Osteoblast (primary cell): ENCODE measurements around the gene PDPR. TPM values are rescaled to one million over a fixed set of nuclear protein-coding genes. Genes with fewer than 3 reads are reported as not detected.

Experiments
- DNase-seq: peaks from one replicate; pipeline ENCODE4 v3.0.0; 2011; ENCODE audit warnings: low spot score, mixed read lengths; ENCODE audit not compliant: insufficient read length; ENCODE audit errors: missing footprints
- H2AFZ ChIP-seq: 2 replicates; pipeline ENCODE4 v1.6.0; 2011; ENCODE audit warnings: mild to moderate bottlenecking, low read length
- H3K27ac ChIP-seq: 2 replicates; pipeline ENCODE4 v1.5.1; 2011; ENCODE audit warnings: mild to moderate bottlenecking, low read depth, low read length, moderate library complexity
- H3K27me3 ChIP-seq: 2 replicates; pipeline ENCODE4 v1.6.0; 2012; ENCODE audit warnings: mild to moderate bottlenecking, control low read depth, inconsistent platforms, low read length, moderate library complexity; ENCODE audit not compliant: insufficient read depth
- H3K36me3 ChIP-seq: 2 replicates; pipeline ENCODE4 v1.5.1; 2011; ENCODE audit warnings: mild to moderate bottlenecking, low read length, control low read depth, moderate library complexity; ENCODE audit not compliant: insufficient read depth
- H3K4me1 ChIP-seq: 2 replicates; pipeline ENCODE4 v1.5.1; 2011; ENCODE audit warnings: mild to moderate bottlenecking, low read length, control low read depth, moderate library complexity; ENCODE audit not compliant: insufficient read depth
- H3K4me2 ChIP-seq: 2 replicates; pipeline ENCODE4 v1.6.0; 2011; ENCODE audit warnings: mild to moderate bottlenecking, low read length; ENCODE audit not compliant: insufficient read depth
- H3K4me3 ChIP-seq: fragments of 200-600 bp; sonication (generic); 3 replicates; pipeline ENCODE4 v1.5.1; 2012; ENCODE audit warnings: mild to moderate bottlenecking, low read length, inconsistent platforms; ENCODE audit not compliant: insufficient read depth
- H3K79me2 ChIP-seq: 2 replicates; pipeline ENCODE4 v1.6.0; 2012; ENCODE audit warnings: mild to moderate bottlenecking, low read length, control low read depth, inconsistent platforms; ENCODE audit not compliant: insufficient read depth
- H3K9me3 ChIP-seq: 2 replicates; pipeline ENCODE4 v1.5.1; 2011; ENCODE audit warnings: low read depth, low read length, control low read depth
- H4K20me1 ChIP-seq: 2 replicates; pipeline ENCODE4 v1.6.0; 2012; ENCODE audit warnings: mild to moderate bottlenecking, low read length, control low read depth; ENCODE audit not compliant: insufficient read depth
- total RNA-seq: library from RNA; depleted of rRNA; stranded (reverse); fragments of >200 nt; gene quantifications from 2 replicates; pipeline ENCODE4 v1.2.3, GENCODE V29; 2012
- TF ChIP-seq, protein P1 (sequence below): IDR thresholded peaks from 2 replicates; pipeline ENCODE4 v1.5.1; 2011; ENCODE audit warnings: mild to moderate bottlenecking, low read depth, low read length, moderate library complexity; ENCODE audit errors: extremely low read depth

Gene PDPR
- total RNA-seq, 1 donor: 23.2 TPM

DNA sequence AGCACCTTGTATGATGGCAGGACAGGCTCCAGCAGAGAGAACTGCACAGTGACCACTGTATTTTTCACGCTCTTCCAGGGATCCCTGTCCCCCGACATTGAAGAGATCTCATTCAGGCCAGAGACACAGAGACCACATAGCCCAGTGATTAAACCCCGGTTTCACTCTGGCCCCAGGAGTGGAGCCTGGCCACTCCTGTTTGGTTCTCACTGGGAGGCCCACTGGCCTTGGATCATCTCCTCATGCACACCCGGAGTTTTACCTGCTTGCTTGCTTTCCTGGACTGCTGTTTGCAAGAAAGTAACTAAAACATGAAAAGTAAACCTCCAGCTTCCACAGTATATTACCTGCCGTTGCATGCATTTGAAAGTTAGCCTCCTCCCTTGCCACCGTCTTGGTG, 46.3 kb downstream of the PDPR start:
- Histone ChIP-seq H3K4me2 (no peak overlapping the region), H3K27ac (no peak overlapping the region), H3K36me3 (peaks cover 36% of the 10 kb centered on the region), H4K20me1 (peaks cover 2% of the 10 kb centered on the region), H3K27me3 (no peaks in the 10 kb centered on the region), H3K79me2 (no peaks in the 10 kb centered on the region), H3K9me3 (no peaks in the 10 kb centered on the region), H2AFZ (no peak overlapping the region), H3K4me1 (peaks cover 8% of the 10 kb centered on the region), H3K4me3 (no peak overlapping the region)
- peak; percentile 41 for DNase-seq
- TF ChIP-seq, protein P1, sequence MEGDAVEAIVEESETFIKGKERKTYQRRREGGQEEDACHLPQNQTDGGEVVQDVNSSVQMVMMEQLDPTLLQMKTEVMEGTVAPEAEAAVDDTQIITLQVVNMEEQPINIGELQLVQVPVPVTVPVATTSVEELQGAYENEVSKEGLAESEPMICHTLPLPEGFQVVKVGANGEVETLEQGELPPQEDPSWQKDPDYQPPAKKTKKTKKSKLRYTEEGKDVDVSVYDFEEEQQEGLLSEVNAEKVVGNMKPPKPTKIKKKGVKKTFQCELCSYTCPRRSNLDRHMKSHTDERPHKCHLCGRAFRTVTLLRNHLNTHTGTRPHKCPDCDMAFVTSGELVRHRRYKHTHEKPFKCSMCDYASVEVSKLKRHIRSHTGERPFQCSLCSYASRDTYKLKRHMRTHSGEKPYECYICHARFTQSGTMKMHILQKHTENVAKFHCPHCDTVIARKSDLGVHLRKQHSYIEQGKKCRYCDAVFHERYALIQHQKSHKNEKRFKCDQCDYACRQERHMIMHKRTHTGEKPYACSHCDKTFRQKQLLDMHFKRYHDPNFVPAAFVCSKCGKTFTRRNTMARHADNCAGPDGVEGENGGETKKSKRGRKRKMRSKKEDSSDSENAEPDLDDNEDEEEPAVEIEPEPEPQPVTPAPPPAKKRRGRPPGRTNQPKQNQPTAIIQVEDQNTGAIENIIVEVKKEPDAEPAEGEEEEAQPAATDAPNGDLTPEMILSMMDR: no peak

DNA sequence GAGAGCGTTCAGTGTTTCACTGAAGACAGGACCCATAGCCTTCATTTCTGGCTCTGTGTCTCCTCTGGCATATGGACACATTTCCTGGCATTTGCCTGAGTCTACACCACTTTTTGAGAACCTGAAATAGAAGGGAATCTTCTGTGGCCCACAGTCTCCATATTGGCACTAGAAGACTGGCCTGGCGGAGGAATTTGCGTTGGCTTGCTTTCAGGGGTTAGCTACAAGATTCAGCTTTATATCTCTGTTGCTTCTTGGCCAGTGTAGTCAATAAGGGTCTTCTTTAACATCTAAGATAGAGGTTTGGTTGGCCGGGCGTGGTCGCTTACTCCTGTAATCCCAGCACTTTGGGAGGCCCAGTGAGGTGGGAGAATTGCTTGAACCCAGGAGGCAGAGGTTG, 46.7 kb downstream of the PDPR start:
- Histone ChIP-seq H3K36me3 (peaks cover 36% of the 10 kb centered on the region), H2AFZ (no peak overlapping the region), H3K4me1 (peaks cover 8% of the 10 kb centered on the region), H3K27me3 (no peaks in the 10 kb centered on the region), H3K9me3 (no peaks in the 10 kb centered on the region), H3K4me2 (no peak overlapping the region), H3K27ac (no peak overlapping the region), H3K79me2 (no peaks in the 10 kb centered on the region), H4K20me1 (peaks cover 2% of the 10 kb centered on the region), H3K4me3 (no peak overlapping the region)
- DNase-seq: peak; percentile 66
- TF ChIP-seq, protein P1: no peak

DNA sequence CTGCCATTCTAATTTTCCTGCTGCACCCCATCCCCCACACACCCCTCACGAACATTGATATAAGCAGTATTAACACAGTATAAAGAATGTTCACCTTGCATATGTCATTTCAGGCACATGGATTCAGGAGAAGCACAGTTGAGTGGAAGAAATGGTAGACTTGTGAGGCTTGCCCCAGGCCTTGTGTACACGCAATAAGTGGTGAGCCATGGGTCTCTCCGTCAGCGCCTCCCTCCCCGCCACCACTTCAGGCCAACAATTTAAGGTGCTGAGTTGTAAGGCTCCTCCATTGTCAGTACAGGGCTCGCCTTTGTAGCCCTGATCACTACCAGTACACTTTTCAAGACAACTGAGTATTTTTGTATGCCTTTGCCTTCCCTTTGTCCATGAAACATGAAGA, 47.2 kb downstream of the PDPR start:
- TF ChIP-seq, protein P1: no peak
- H3K4me1 ChIP-seq: peaks cover 8% of the 10 kb centered on the region
- no peak overlapping the region for H3K27ac ChIP-seq
- H3K9me3 ChIP-seq: no peaks in the 10 kb centered on the region
- H3K79me2 ChIP-seq: no peaks in the 10 kb centered on the region
- DNase-seq: peak; percentile 32
- no peak overlapping the region for H3K4me3 ChIP-seq
- no peak overlapping the region for H2AFZ ChIP-seq
- peaks cover 2% of the 10 kb centered on the region for H4K20me1 ChIP-seq
- H3K27me3 ChIP-seq: no peaks in the 10 kb centered on the region
- no peak overlapping the region for H3K4me2 ChIP-seq
- peaks cover 34% of the 10 kb centered on the region for H3K36me3 ChIP-seq

DNA sequence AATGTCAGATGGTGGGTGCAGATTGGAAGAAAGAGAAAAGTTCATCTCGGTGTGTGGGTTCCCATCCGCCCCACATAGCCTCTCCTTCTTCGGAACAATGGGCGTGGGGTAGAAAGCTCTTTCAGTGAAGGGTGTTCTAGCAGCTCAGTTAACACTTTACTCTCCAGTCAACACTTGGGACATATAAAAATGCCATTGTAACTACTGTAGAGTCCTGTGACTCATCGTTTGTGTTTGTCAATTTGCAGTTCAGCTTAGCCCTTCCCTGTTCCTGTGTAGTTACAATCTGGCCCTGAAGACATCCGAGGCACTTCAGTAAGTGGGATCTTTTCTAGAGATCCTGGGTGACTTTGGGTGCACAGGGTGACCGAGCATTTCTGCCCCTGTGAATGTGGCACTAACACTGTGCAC, 47.9 kb downstream of the PDPR start:
- no peak overlapping the region for H3K4me3 ChIP-seq
- H4K20me1 ChIP-seq: no peaks in the 10 kb centered on the region
- peaks cover 27% of the 10 kb centered on the region for H3K36me3 ChIP-seq
- H3K4me2 ChIP-seq: no peak overlapping the region
- H2AFZ ChIP-seq: no peak overlapping the region
- H3K4me1 ChIP-seq: peaks cover 8% of the 10 kb centered on the region
- TF ChIP-seq, protein P1: no peak
- H3K27me3 ChIP-seq: no peaks in the 10 kb centered on the region
- H3K79me2 ChIP-seq: no peaks in the 10 kb centered on the region
- peak; percentile 90 for DNase-seq
- H3K9me3 ChIP-seq: no peaks in the 10 kb centered on the region
- no peak overlapping the region for H3K27ac ChIP-seq
